GM12875 (cell line): ENCODE data around the gene TNKS2.

Source experiments
- H3K4me3 ChIP-seq: one replicate; pipeline ENCODE4 v1.5.1; 2011; ENCODE audit warnings: low read depth, low read length, control low read depth
- TF ChIP-seq, protein P1 (sequence below): IDR thresholded peaks from 2 replicates; pipeline ENCODE4 v1.5.1; 2011; ENCODE audit warnings: low read depth, mild to moderate bottlenecking, control low read depth, inconsistent platforms, low read length, moderate library complexity, borderline replicate concordance; ENCODE audit not compliant: insufficient read depth

TNKS2 gene

DNA sequence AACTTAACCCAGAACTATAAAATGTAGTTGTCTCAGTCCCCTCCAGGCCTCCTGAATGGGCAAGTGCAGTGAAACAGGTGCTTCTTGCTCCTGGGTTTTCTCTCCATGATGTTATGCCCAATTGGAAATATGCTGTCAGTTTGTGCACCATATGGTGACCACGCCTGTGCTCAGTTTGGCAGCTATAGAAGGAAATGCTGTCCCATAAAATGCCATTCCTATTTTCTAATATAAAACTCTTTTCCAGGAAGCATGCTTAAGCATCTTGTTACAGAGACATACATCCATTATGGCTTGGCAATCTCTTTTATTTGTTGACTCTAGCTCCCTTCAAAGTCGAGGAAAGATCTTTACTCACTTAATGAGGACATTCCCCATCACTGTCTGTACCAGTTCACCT lies 65.9 kb downstream of the TNKS2 start:
- no peak overlapping the region for H3K4me3 ChIP-seq
- TF ChIP-seq, protein P1, sequence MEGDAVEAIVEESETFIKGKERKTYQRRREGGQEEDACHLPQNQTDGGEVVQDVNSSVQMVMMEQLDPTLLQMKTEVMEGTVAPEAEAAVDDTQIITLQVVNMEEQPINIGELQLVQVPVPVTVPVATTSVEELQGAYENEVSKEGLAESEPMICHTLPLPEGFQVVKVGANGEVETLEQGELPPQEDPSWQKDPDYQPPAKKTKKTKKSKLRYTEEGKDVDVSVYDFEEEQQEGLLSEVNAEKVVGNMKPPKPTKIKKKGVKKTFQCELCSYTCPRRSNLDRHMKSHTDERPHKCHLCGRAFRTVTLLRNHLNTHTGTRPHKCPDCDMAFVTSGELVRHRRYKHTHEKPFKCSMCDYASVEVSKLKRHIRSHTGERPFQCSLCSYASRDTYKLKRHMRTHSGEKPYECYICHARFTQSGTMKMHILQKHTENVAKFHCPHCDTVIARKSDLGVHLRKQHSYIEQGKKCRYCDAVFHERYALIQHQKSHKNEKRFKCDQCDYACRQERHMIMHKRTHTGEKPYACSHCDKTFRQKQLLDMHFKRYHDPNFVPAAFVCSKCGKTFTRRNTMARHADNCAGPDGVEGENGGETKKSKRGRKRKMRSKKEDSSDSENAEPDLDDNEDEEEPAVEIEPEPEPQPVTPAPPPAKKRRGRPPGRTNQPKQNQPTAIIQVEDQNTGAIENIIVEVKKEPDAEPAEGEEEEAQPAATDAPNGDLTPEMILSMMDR = no peak

DNA sequence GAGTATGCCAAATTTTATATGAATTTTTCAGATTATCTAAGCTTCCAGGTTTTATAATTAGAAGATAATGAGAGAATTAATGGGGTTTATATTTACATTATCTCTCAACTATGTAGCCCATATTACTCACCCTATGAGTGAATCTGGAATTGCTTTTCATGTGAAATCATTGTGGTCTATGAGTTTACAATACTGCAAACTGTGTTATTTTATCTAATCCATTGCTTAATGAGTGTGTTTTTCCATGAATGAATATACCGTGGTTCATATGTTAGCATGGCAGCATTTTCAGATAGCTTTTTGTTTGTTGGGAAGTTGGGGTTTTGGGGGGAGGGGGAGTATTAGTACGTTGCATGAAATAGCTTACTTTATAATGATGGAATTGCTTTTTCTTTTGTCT lies 66.5 kb downstream of the TNKS2 start:
- no peak overlapping the region for H3K4me3 ChIP-seq
- TF ChIP-seq, protein P1 = no peak

GRCh38 chr10:91865562-91866081 lies 67.4 kb downstream of the TNKS2 start:
- no peak overlapping the region for H3K4me3 ChIP-seq
- TF ChIP-seq, protein P1 = no peak

- TF ChIP-seq, protein P1 = no peak
- no peak overlapping the region for H3K4me3 ChIP-seq
Measured at GRCh38 chr10:91875156-91875555, 76.9 kb downstream of the TNKS2 start.

GRCh38 chr10:91875779-91876178 lies 77.6 kb downstream of the TNKS2 start:
- H3K4me3 ChIP-seq = no peak overlapping the region
- TF ChIP-seq, protein P1 = no peak

DNA sequence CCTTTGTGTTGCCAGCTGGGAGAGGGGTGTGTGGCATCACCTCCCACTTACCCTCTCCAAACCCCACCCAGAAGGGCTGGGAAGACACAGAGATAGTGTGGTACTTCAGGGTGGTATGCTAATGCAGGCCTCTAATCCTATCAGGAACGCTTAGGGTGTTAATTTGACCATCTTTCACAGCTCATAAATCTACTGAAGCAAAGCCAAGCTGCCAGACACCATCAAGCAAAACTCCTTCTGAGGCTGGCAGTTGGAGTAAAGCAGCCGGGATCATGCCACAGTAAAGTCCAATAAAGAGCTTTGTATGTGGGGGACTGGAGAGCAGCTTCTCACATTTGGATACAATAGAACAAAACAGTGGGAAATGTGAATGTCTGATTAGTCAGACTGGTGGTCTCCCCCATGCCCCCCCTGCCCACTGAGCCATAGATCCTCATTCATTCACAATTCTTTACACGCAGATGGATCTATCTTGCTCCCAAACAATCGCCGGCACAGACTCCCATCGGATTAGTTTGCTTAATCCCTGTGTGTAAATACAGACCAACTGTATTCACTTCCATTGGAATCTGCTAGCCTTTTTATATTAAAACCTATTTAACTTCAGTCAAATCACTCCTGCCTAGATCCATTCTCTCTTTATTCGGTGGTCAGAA lies 81.4 kb downstream of the TNKS2 start:
- TF ChIP-seq, protein P1 = no peak
- no peak overlapping the region for H3K4me3 ChIP-seq

- TF ChIP-seq, protein P1 = no peak
- H3K4me3 ChIP-seq = no peak overlapping the region
Measured at GRCh38 chr10:91880310-91880709, 82.1 kb downstream of the TNKS2 start.
